ENCODE results near the gene CTNNA1. TPM values are rescaled to one million over a fixed set of nuclear protein-coding genes. Genes with fewer than 3 reads are reported as not detected.

Gene CTNNA1
- total and polyA plus RNA-seq, 4 donors, result 115 to 480 (median 302) TPM

- H3K4me1 ChIP-seq (ENCODE audit: control insufficient read depth in 5 of 5, insufficient read depth in 5 of 5, low read length in 5 of 5), result peaks cover 0 to 5% (median 0%) of the 10 kb centered on the region in 5 donors
- DNase-seq (peak in 2 of 3 donors; percentile 22 to 38), ATAC-seq (ENCODE audit: insufficient read depth, low FRiP score) (no peak)
- no peaks in the 10 kb centered on the region for H3K27me3 ChIP-seq (ENCODE audit: control insufficient read depth in 3 of 3, insufficient read depth in 3 of 3, low read length in 2 of 3)
- no peak overlapping the region for H3K27ac ChIP-seq (ENCODE audit: low read depth in 1 of 2, low read length in 1 of 2)
- WGBS, 2 donors, result 27 to 55% methylated on average over 3 of the region's 3 CpGs
- TF ChIP-seq CTCF (IDR thresholded peaks at IDR 0.05; ENCODE audit: control extremely low read depth, extremely low read depth), result no peak
- H3K36me3 ChIP-seq (ENCODE audit: control insufficient read depth in 4 of 4, insufficient read depth in 4 of 4, low read length in 4 of 4), result no peaks in the 10 kb centered on the region
- no peaks in the 10 kb centered on the region for H3K9me3 ChIP-seq (ENCODE audit: control insufficient read depth in 4 of 4, insufficient read depth in 3 of 4, low read length in 3 of 4)
- no peak overlapping the region for H3K9ac ChIP-seq (ENCODE audit: insufficient read depth in 1 of 2, low read length in 2 of 2)
- no peak overlapping the region for H3K4me3 ChIP-seq
Measured at GRCh38 chr5:138716456-138716924, 36.7 kb upstream of the CTNNA1 start.

GRCh38 chr5:138717399-138717798, 35.8 kb upstream of the CTNNA1 start:
- no peak for TF ChIP-seq CTCF (IDR thresholded peaks at IDR 0.05; ENCODE audit: control extremely low read depth, extremely low read depth)
- no peak overlapping the region for H3K4me3 ChIP-seq
- peaks cover 0 to 5% (median 0%) of the 10 kb centered on the region in 5 donors for H3K4me1 ChIP-seq (ENCODE audit: control insufficient read depth in 5 of 5, insufficient read depth in 5 of 5, low read length in 5 of 5)
- WGBS, 2 donors, result 96 to 97% methylated on average over 3 of the region's 3 CpGs
- no peaks in the 10 kb centered on the region for H3K9me3 ChIP-seq (ENCODE audit: control insufficient read depth in 4 of 4, insufficient read depth in 3 of 4, low read length in 3 of 4)
- ATAC-seq (ENCODE audit: insufficient read depth, low FRiP score) (no peak), DNase-seq (no peak)
- H3K27me3 ChIP-seq (ENCODE audit: control insufficient read depth in 3 of 3, insufficient read depth in 3 of 3, low read length in 2 of 3), result no peaks in the 10 kb centered on the region
- H3K9ac ChIP-seq (ENCODE audit: insufficient read depth in 1 of 2, low read length in 2 of 2), result no peak overlapping the region
- no peak overlapping the region for H3K27ac ChIP-seq (ENCODE audit: low read depth in 1 of 2, low read length in 1 of 2)
- no peaks in the 10 kb centered on the region for H3K36me3 ChIP-seq (ENCODE audit: control insufficient read depth in 4 of 4, insufficient read depth in 4 of 4, low read length in 4 of 4)

- no peaks in the 10 kb centered on the region for H3K9me3 ChIP-seq (ENCODE audit: control insufficient read depth in 4 of 4, insufficient read depth in 3 of 4, low read length in 3 of 4)
- DNase-seq (no peak), ATAC-seq (ENCODE audit: insufficient read depth, low FRiP score) (no peak)
- WGBS, 2 donors, result 80 to 93% methylated on average over 2 of the region's 2 CpGs
- peaks cover 0 to 5% (median 2%) of the 10 kb centered on the region in 5 donors for H3K4me1 ChIP-seq (ENCODE audit: control insufficient read depth in 5 of 5, insufficient read depth in 5 of 5, low read length in 5 of 5)
- H3K27ac ChIP-seq (ENCODE audit: low read depth in 1 of 2, low read length in 1 of 2), result no peak overlapping the region
- H3K27me3 ChIP-seq (ENCODE audit: control insufficient read depth in 3 of 3, insufficient read depth in 3 of 3, low read length in 2 of 3), result no peaks in the 10 kb centered on the region
- H3K4me3 ChIP-seq, result no peak overlapping the region
- no peaks in the 10 kb centered on the region for H3K36me3 ChIP-seq (ENCODE audit: control insufficient read depth in 4 of 4, insufficient read depth in 4 of 4, low read length in 4 of 4)
- no peak overlapping the region for H3K9ac ChIP-seq (ENCODE audit: insufficient read depth in 1 of 2, low read length in 2 of 2)
- no peak for TF ChIP-seq CTCF (IDR thresholded peaks at IDR 0.05; ENCODE audit: control extremely low read depth, extremely low read depth)
Measured at GRCh38 chr5:138719811-138720210, 33.4 kb upstream of the CTNNA1 start.

- 94% methylated on average over 2 of the region's 2 CpGs for WGBS, 2 donors
- H3K9me3 ChIP-seq (ENCODE audit: control insufficient read depth in 4 of 4, insufficient read depth in 3 of 4, low read length in 3 of 4), result no peaks in the 10 kb centered on the region
- H3K36me3 ChIP-seq (ENCODE audit: control insufficient read depth in 4 of 4, insufficient read depth in 4 of 4, low read length in 4 of 4), result no peaks in the 10 kb centered on the region
- TF ChIP-seq CTCF (IDR thresholded peaks at IDR 0.05; ENCODE audit: control extremely low read depth, extremely low read depth), result no peak
- H3K9ac ChIP-seq (ENCODE audit: insufficient read depth in 1 of 2, low read length in 2 of 2), result no peak overlapping the region
- peaks cover 0 to 12% (median 5%) of the 10 kb centered on the region in 5 donors for H3K4me1 ChIP-seq (ENCODE audit: control insufficient read depth in 5 of 5, insufficient read depth in 5 of 5, low read length in 5 of 5)
- DNase-seq, result no peak
- no peak overlapping the region for H3K4me3 ChIP-seq
- H3K27ac ChIP-seq (ENCODE audit: low read depth in 1 of 2, low read length in 1 of 2), result no peak overlapping the region
- ATAC-seq (ENCODE audit: insufficient read depth, low FRiP score), result no peak
- H3K27me3 ChIP-seq (ENCODE audit: control insufficient read depth in 3 of 3, insufficient read depth in 3 of 3, low read length in 2 of 3), result no peaks in the 10 kb centered on the region
Measured at GRCh38 chr5:138720840-138721239, 32.4 kb upstream of the CTNNA1 start.

Data from lung (tissue), 12 donors.